Chondrocyte (in vitro differentiated cells): ENCODE results near the gene ASRGL1. TPM values are rescaled to one million over a fixed set of nuclear protein-coding genes. Genes with fewer than 3 reads are reported as not detected.
"Not testable (repeated sequence)": the region's sequence is repeated elsewhere in the genome, so short reads cannot be mapped to it uniquely, and the experiment has no call there.

Source experiments
- DNase-seq: peaks from one replicate; pipeline ENCODE4 v3.0.0; 2021; ENCODE audit warnings: mixed read lengths, low spot score
- H3K27ac Mint-ChIP-seq: one replicate; pipeline ENCODE4 v1.8.0; 2021; ENCODE audit warnings: mild to moderate bottlenecking, moderate library complexity, mixed read lengths; ENCODE audit not compliant: unreplicated experiment
- H3K27me3 Mint-ChIP-seq: 2 replicates; pipeline ENCODE4 v1.8.0; 2021; ENCODE audit warnings: low read depth, mixed read lengths
- H3K36me3 Mint-ChIP-seq: 2 replicates; pipeline ENCODE4 v1.8.0; 2021; ENCODE audit warnings: low read depth, mixed read lengths
- H3K4me1 Mint-ChIP-seq: 2 replicates; pipeline ENCODE4 v1.8.0; 2021; ENCODE audit warnings: low read depth, mild to moderate bottlenecking, mixed read lengths
- H3K4me3 Mint-ChIP-seq: one replicate; pipeline ENCODE4 v1.8.0; 2021; ENCODE audit warnings: mild to moderate bottlenecking, moderate library complexity, mixed read lengths; ENCODE audit not compliant: unreplicated experiment
- H3K9me3 Mint-ChIP-seq: 2 replicates; pipeline ENCODE4 v1.8.0; 2021; ENCODE audit warnings: low read depth, mixed read lengths
- CTCF ChIP-seq: fragments of 200-600 bp; sonication (generic); IDR thresholded peaks from 2 replicates; pipeline ENCODE4 v1.5.0; 2021; ENCODE audit warnings: antibody characterized with exemption, mild to moderate bottlenecking, moderate library complexity
- total RNA-seq: library from RNA; stranded (reverse); gene quantifications from 3 replicates; pipeline ENCODE4 v1.2.1, GENCODE V29; 2021

The ASRGL1 gene
- total RNA-seq, 1 donor from 2014 or later, result 6.0 TPM

GRCh38 chr11:62373464-62374119 is 36.3 kb downstream of the ASRGL1 start:
- H3K4me3 Mint-ChIP-seq, result no peak overlapping the region
- peaks cover 3% of the 10 kb centered on the region for H3K4me1 Mint-ChIP-seq
- no peak for DNase-seq
- no peak overlapping the region for H3K27ac Mint-ChIP-seq
- no peaks in the 10 kb centered on the region for H3K36me3 Mint-ChIP-seq
- H3K27me3 Mint-ChIP-seq, result no peaks in the 10 kb centered on the region
- TF ChIP-seq CTCF, result no peak
- no peaks in the 10 kb centered on the region for H3K9me3 Mint-ChIP-seq

GRCh38 chr11:62374801-62375200 is 37.6 kb downstream of the ASRGL1 start:
- no peak for TF ChIP-seq CTCF
- Mint-ChIP-seq H3K9me3 (no peaks in the 10 kb centered on the region), H3K27me3 (no peaks in the 10 kb centered on the region), H3K27ac (no peak overlapping the region), H3K4me3 (no peak overlapping the region), H3K36me3 (no peaks in the 10 kb centered on the region), H3K4me1 (peaks cover 3% of the 10 kb centered on the region)
- no peak for DNase-seq

GRCh38 chr11:62378459-62379063 is 41.3 kb downstream of the ASRGL1 start:
- not testable (repeated sequence) for H3K36me3 Mint-ChIP-seq, H3K27me3 Mint-ChIP-seq, H3K27ac Mint-ChIP-seq, H3K9me3 Mint-ChIP-seq, H3K4me3 Mint-ChIP-seq, DNase-seq
- H3K4me1 Mint-ChIP-seq, result peaks cover 12% of the 10 kb centered on the region
- TF ChIP-seq CTCF, result peak; percentile 84

GRCh38 chr11:62379586-62379985 is 42.3 kb downstream of the ASRGL1 start:
- not testable (repeated sequence) for H3K27ac Mint-ChIP-seq

GRCh38 chr11:62380821-62381245 is 43.6 kb downstream of the ASRGL1 start:
- H3K36me3 Mint-ChIP-seq, DNase-seq, H3K27me3 Mint-ChIP-seq, H3K9me3 Mint-ChIP-seq, H3K27ac Mint-ChIP-seq: not testable (repeated sequence)
- Mint-ChIP-seq H3K4me1 (peaks cover 12% of the 10 kb centered on the region), H3K4me3 (peak overlapping the region; percentile 37)
- TF ChIP-seq CTCF, result peak; percentile 91

More at GRCh38 chr11:62379586-62379985, 42.3 kb downstream of the ASRGL1 start:
- not testable (repeated sequence) for DNase-seq, H3K9me3 Mint-ChIP-seq, H3K36me3 Mint-ChIP-seq, H3K27me3 Mint-ChIP-seq, H3K4me3 Mint-ChIP-seq
- H3K4me1 Mint-ChIP-seq, result peaks cover 12% of the 10 kb centered on the region

- Mint-ChIP-seq H3K27ac (no peak overlapping the region), H3K4me1 (peaks cover 9% of the 10 kb centered on the region), H3K36me3 (no peaks in the 10 kb centered on the region), H3K4me3 (no peak overlapping the region), H3K9me3 (no peaks in the 10 kb centered on the region), H3K27me3 (no peaks in the 10 kb centered on the region)
- no peak for DNase-seq
- no peak for TF ChIP-seq CTCF
These were observed 46.6 kb downstream of the ASRGL1 start for GRCh38 chr11:62383822-62384221.

GRCh38 chr11:62386083-62386482 is 48.8 kb downstream of the ASRGL1 start:
- not testable (repeated sequence) for H3K4me3 Mint-ChIP-seq, H3K36me3 Mint-ChIP-seq, DNase-seq, H3K9me3 Mint-ChIP-seq, H3K4me1 Mint-ChIP-seq, H3K27me3 Mint-ChIP-seq, H3K27ac Mint-ChIP-seq
